WTC11 (cell line): ENCODE measurements around the gene IP6K3.

ENCODE experiments used
- JUN ChIP-seq: sonication (generic); formaldehyde crosslinking; IDR thresholded peaks from 2 replicates; pipeline ENCODE4 v1.8.0; 2023; ENCODE audit warnings: mild to moderate bottlenecking, missing genetic modification reagents
- RELA ChIP-seq: sonication (generic); formaldehyde crosslinking; IDR thresholded peaks from 2 replicates; pipeline ENCODE4 v1.8.1; 2022; ENCODE audit warnings: missing genetic modification reagents, mild to moderate bottlenecking, borderline replicate concordance
- SMAD3 ChIP-seq: sonication (generic); formaldehyde crosslinking; IDR thresholded peaks from 2 replicates; pipeline ENCODE4 v1.8.0; 2022; ENCODE audit warnings: missing genetic modification reagents, mild to moderate bottlenecking, borderline replicate concordance
- TP53 ChIP-seq: sonication (generic); formaldehyde crosslinking; IDR thresholded peaks from 2 replicates; pipeline ENCODE4 v1.8.1; 2023; ENCODE audit warnings: mild to moderate bottlenecking, missing genetic modification reagents
- ZNF121 ChIP-seq: sonication (generic); formaldehyde crosslinking; IDR thresholded peaks from 2 replicates; pipeline ENCODE4 v1.8.0; 2023; ENCODE audit warnings: missing genetic modification reagents
- ZNF138 ChIP-seq: sonication (generic); formaldehyde crosslinking; conservative IDR thresholded peaks from 2 replicates; pipeline ENCODE4 v1.8.1; 2022; ENCODE audit warnings: mild to moderate bottlenecking, moderate library complexity, missing genetic modification reagents
- ZNF232 ChIP-seq: sonication (generic); formaldehyde crosslinking; IDR thresholded peaks from 2 replicates; pipeline ENCODE4 v1.8.0; 2022; ENCODE audit warnings: mild to moderate bottlenecking, missing genetic modification reagents
- TF ChIP-seq, protein P1 (sequence below): fragments of 200-600 bp; IDR thresholded peaks from 2 replicates; pipeline ENCODE4 v1.8.0; 2022; ENCODE audit warnings: antibody characterized with exemption
- TF ChIP-seq, protein P2 (sequence below): sonication (generic); formaldehyde crosslinking; IDR thresholded peaks from 2 replicates; pipeline ENCODE4 v1.8.0; 2022; ENCODE audit warnings: mild to moderate bottlenecking, missing genetic modification reagents
- TF ChIP-seq, protein P3 (sequence below): sonication (generic); formaldehyde crosslinking; conservative IDR thresholded peaks from 2 replicates; pipeline ENCODE4 v1.8.1; 2022; ENCODE audit warnings: mild to moderate bottlenecking, missing genetic modification reagents

DNA sequence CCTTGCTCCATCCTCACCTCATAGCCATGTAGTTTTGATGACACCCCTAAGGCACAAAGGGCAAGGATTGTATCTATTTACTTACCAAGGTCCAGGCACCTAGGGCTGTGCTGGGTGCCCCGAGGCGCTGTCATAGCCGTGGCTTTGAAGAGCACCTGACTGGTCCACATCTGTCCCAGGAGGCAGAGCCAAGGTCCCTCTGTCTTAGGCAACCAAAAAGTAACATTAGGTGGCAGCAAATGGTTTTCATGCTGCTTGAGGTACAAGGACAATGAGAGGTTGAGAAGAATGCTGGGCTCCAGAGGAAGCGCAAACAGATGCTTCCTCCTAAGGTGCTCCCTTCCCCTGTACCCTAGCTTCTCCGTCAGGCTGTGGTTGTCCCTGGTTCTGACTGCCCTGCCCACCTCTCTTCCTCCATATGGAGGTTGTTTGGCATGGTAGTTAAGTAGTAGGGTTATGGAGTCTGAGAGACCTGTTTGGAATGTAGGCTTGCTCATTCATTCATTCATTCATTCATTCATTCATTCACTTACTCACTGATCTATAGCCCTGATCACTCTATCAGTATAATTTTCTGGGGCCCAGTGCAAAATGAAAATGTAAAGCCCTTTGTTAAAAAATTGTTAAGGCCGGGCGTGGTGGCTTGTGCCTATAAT, 32.2 kb downstream of the IP6K3 start:
- TF ChIP-seq RELA = no peak
- TF ChIP-seq, protein P1, sequence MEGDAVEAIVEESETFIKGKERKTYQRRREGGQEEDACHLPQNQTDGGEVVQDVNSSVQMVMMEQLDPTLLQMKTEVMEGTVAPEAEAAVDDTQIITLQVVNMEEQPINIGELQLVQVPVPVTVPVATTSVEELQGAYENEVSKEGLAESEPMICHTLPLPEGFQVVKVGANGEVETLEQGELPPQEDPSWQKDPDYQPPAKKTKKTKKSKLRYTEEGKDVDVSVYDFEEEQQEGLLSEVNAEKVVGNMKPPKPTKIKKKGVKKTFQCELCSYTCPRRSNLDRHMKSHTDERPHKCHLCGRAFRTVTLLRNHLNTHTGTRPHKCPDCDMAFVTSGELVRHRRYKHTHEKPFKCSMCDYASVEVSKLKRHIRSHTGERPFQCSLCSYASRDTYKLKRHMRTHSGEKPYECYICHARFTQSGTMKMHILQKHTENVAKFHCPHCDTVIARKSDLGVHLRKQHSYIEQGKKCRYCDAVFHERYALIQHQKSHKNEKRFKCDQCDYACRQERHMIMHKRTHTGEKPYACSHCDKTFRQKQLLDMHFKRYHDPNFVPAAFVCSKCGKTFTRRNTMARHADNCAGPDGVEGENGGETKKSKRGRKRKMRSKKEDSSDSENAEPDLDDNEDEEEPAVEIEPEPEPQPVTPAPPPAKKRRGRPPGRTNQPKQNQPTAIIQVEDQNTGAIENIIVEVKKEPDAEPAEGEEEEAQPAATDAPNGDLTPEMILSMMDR = no peak
- TF ChIP-seq, protein P2, sequence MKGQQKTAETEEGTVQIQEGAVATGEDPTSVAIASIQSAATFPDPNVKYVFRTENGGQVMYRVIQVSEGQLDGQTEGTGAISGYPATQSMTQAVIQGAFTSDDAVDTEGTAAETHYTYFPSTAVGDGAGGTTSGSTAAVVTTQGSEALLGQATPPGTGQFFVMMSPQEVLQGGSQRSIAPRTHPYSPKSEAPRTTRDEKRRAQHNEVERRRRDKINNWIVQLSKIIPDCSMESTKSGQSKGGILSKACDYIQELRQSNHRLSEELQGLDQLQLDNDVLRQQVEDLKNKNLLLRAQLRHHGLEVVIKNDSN (CRISPR knock-in tag) = no peak
- TF ChIP-seq ZNF121 = no peak
- TF ChIP-seq ZNF138 (CRISPR knock-in tag) = no peak
- no peak for TF ChIP-seq TP53 (CRISPR knock-in tag)
- no peak for TF ChIP-seq SMAD3 (CRISPR knock-in tag)
- TF ChIP-seq, protein P3, sequence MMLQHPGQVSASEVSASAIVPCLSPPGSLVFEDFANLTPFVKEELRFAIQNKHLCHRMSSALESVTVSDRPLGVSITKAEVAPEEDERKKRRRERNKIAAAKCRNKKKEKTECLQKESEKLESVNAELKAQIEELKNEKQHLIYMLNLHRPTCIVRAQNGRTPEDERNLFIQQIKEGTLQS (CRISPR knock-in tag) = no peak
- no peak for TF ChIP-seq JUN
- no peak for TF ChIP-seq ZNF232 (CRISPR knock-in tag)
